ENCODE data around the gene CLINT1.

- TF ChIP-seq RAD21 (IDR thresholded peaks at IDR 0.05; ENCODE audit: low read depth) (no peak), FOXM1 (IDR thresholded peaks at IDR 0.05; ENCODE audit: borderline replicate concordance, low read depth) (no peak), YY1 (IDR thresholded peaks at IDR 0.05; ENCODE audit: low read depth) (no peak), EP300 (IDR thresholded peaks at IDR 0.05; ENCODE audit: borderline replicate concordance) (no peak), TEAD4 (IDR thresholded peaks at IDR 0.05) (no peak), NFIC (IDR thresholded peaks at IDR 0.05) (no peak), USF1 (IDR thresholded peaks at IDR 0.05) (no peak), REST (IDR thresholded peaks at IDR 0.05; ENCODE audit: low read depth) (no peak)
Observed at GRCh38 chr5:157793301-157793700, 65.6 kb downstream of the CLINT1 start.
